H9 (cell line): ENCODE data around the gene NUBP1. TPM values are rescaled to one million over a fixed set of nuclear protein-coding genes. Genes with fewer than 3 reads are reported as not detected.

Experiments
- DNase-seq: peaks from one replicate; pipeline ENCODE4 v3.0.0-alpha.2; 2017
- H2AFZ ChIP-seq: one replicate; pipeline ENCODE4 v1.6.1; 2013; ENCODE audit warnings: mild to moderate bottlenecking, low read length, control low read depth, moderate library complexity
- H2AK5ac ChIP-seq: 2 replicates; pipeline ENCODE4 v1.6.1; 2013; ENCODE audit warnings: low read length, control low read depth, mixed read lengths; ENCODE audit not compliant: insufficient read length
- H2BK120ac ChIP-seq: one replicate; pipeline ENCODE4 v1.6.1; 2013; ENCODE audit warnings: low read depth, mild to moderate bottlenecking, low read length, control low read depth, inconsistent platforms; ENCODE audit not compliant: poor library complexity, severe bottlenecking
- H2BK12ac ChIP-seq: 2 replicates; pipeline ENCODE4 v1.6.1; 2013; ENCODE audit warnings: low read length, control low read depth, mixed read lengths, low read depth; ENCODE audit not compliant: insufficient read length
- H2BK15ac ChIP-seq: 2 replicates; pipeline ENCODE4 v1.6.1; 2013; ENCODE audit warnings: low read depth, low read length, control low read depth
- H2BK20ac ChIP-seq: one replicate; pipeline ENCODE4 v1.6.1; 2013; ENCODE audit warnings: low read depth, mild to moderate bottlenecking, low read length, control low read depth, inconsistent platforms; ENCODE audit not compliant: poor library complexity, severe bottlenecking
- H2BK5ac ChIP-seq: 2 replicates; pipeline ENCODE4 v1.6.1; 2013; ENCODE audit warnings: low read length, control low read depth, mixed read lengths; ENCODE audit not compliant: insufficient read length
- H3K14ac ChIP-seq: 2 replicates; pipeline ENCODE4 v1.6.1; 2013; ENCODE audit warnings: low read length, control low read depth; ENCODE audit not compliant: insufficient read depth
- H3K18ac ChIP-seq: 2 replicates; pipeline ENCODE4 v1.6.1; 2013; ENCODE audit warnings: low read depth, mild to moderate bottlenecking, mixed read lengths, low read length, control low read depth; ENCODE audit not compliant: insufficient read length
- H3K23ac ChIP-seq: 2 replicates; pipeline ENCODE4 v1.6.1; 2013; ENCODE audit warnings: low read length, control low read depth, mixed read lengths, low read depth; ENCODE audit not compliant: insufficient read length
- H3K23me2 ChIP-seq: 2 replicates; pipeline ENCODE4 v1.6.1; 2013; ENCODE audit warnings: low read depth, mild to moderate bottlenecking, mixed read lengths, low read length, control low read depth; ENCODE audit not compliant: insufficient read length, poor library complexity, severe bottlenecking
- H3K27ac ChIP-seq: 2 replicates; pipeline ENCODE4 v1.5.1; 2013; ENCODE audit warnings: low read length, control low read depth, mixed read lengths, low read depth; ENCODE audit not compliant: insufficient read length
- H3K27me3 ChIP-seq: 2 replicates; pipeline ENCODE4 v1.6.1; 2013; ENCODE audit warnings: low read length, control low read depth, inconsistent platforms; ENCODE audit not compliant: insufficient read depth
- H3K4ac ChIP-seq: 2 replicates; pipeline ENCODE4 v1.6.1; 2013; ENCODE audit warnings: low read depth, mild to moderate bottlenecking, control low read depth, inconsistent platforms, low read length, moderate library complexity
- H3K4me1 ChIP-seq: 2 replicates; pipeline ENCODE4 v1.6.1; 2013; ENCODE audit warnings: low read length, control low read depth, inconsistent platforms; ENCODE audit not compliant: insufficient read depth
- H3K4me2 ChIP-seq: 2 replicates; pipeline ENCODE4 v1.6.1; 2013; ENCODE audit warnings: low read length, control low read depth, mixed read lengths; ENCODE audit not compliant: insufficient read length, insufficient read depth
- H3K56ac ChIP-seq: 2 replicates; pipeline ENCODE4 v1.6.1; 2013; ENCODE audit warnings: low read depth, mild to moderate bottlenecking, mixed read lengths, low read length, control low read depth; ENCODE audit not compliant: insufficient read length
- H3K79me1 ChIP-seq: 2 replicates; pipeline ENCODE4 v1.6.1; 2013; ENCODE audit warnings: low read depth, mild to moderate bottlenecking, moderate library complexity, low read length, control low read depth, inconsistent platforms; ENCODE audit not compliant: insufficient read depth, poor library complexity, severe bottlenecking
- H3K79me2 ChIP-seq: 2 replicates; pipeline ENCODE4 v1.6.1; 2013; ENCODE audit warnings: low read length, control low read depth, inconsistent platforms; ENCODE audit not compliant: insufficient read depth
- H3K9ac ChIP-seq: 2 replicates; pipeline ENCODE4 v1.6.1; 2013; ENCODE audit warnings: low read length, control low read depth, mixed read lengths; ENCODE audit not compliant: insufficient read length; ENCODE audit errors: extremely low read depth
- H3K9me3 ChIP-seq: one replicate; pipeline ENCODE4 v1.6.1; 2013; ENCODE audit warnings: low read depth, low read length, inconsistent platforms; ENCODE audit not compliant: control insufficient read depth
- H3T11ph ChIP-seq: one replicate; pipeline ENCODE4 v1.6.1; 2013; ENCODE audit warnings: mild to moderate bottlenecking, low read length, control low read depth, inconsistent platforms
- H4K20me1 ChIP-seq: one replicate; pipeline ENCODE4 v1.6.1; 2013; ENCODE audit not compliant: control insufficient read depth, insufficient read length, insufficient read depth
- H4K5ac ChIP-seq: 2 replicates; pipeline ENCODE4 v1.6.1; 2013; ENCODE audit warnings: low read depth, mild to moderate bottlenecking, mixed read lengths, low read length, control low read depth; ENCODE audit not compliant: insufficient read length
- H4K8ac ChIP-seq: replicated peaks from 2 replicates; pipeline ENCODE4 v1.6.1; 2013; ENCODE audit warnings: low read length, control low read depth, mixed read lengths, low read depth; ENCODE audit not compliant: insufficient read length
- H4K91ac ChIP-seq: 2 replicates; pipeline ENCODE4 v1.6.1; 2013; ENCODE audit warnings: low read depth, mild to moderate bottlenecking, moderate library complexity, mixed read lengths, low read length, control low read depth; ENCODE audit not compliant: insufficient read length
- H3K27ac Mint-ChIP-seq, 3 experiments: 2 replicates in 2 of 3; 3 replicates in 1 of 3; pipeline ENCODE4 v1.8.0; 2020 to 2021; ENCODE audit warnings: mixed read lengths in 3 of 3, mild to moderate bottlenecking in 1 of 3, moderate library complexity in 1 of 3
- H3K27me3 Mint-ChIP-seq: 2 replicates; pipeline ENCODE4 v1.8.0; 2021; ENCODE audit warnings: low read depth, mild to moderate bottlenecking, moderate library complexity, mixed read lengths
- H3K36me3 Mint-ChIP-seq, 3 experiments: 2 replicates in 2 of 3; 3 replicates in 1 of 3; pipeline ENCODE4 v1.8.0; 2020 to 2021; ENCODE audit warnings: low read depth in 3 of 3, mixed read lengths in 3 of 3; ENCODE audit not compliant: insufficient read depth in 1 of 3
- H3K4me1 Mint-ChIP-seq, 2 experiments: 2 replicates each; pipeline ENCODE4 v1.8.0; 2020; ENCODE audit warnings: mixed read lengths in 2 of 2
- H3K4me3 Mint-ChIP-seq, 2 experiments: 2 replicates in 1 of 2; 3 replicates in 1 of 2; pipeline ENCODE4 v1.8.0; 2020 to 2021; ENCODE audit warnings: mild to moderate bottlenecking in 2 of 2, mixed read lengths in 2 of 2, moderate library complexity in 1 of 2
- H3K9me3 Mint-ChIP-seq, 2 experiments: 2 replicates in 1 of 2; 3 replicates in 1 of 2; pipeline ENCODE4 v1.8.0; 2020; ENCODE audit warnings: mild to moderate bottlenecking in 2 of 2, mixed read lengths in 2 of 2, moderate library complexity in 1 of 2
- CTCF ChIP-seq: fragments of 200-600 bp; sonication (generic); conservative IDR thresholded peaks from 3 replicates; pipeline ENCODE4 v1.8.0; 2021; ENCODE audit warnings: antibody characterized with exemption, mild to moderate bottlenecking
- WGBS: extraction: QIAGEN DNeasy Blood & Tissue Kit; methylation state at CpG from one replicate; pipeline ENCODE4 v1.1.7; 2013; ENCODE audit warnings: missing lambda C conversion rate, low lambda C conversion rate, mixed read lengths; ENCODE audit not compliant: insufficient read length; ENCODE audit errors: extremely low coverage; 5-methylcytosine and 5-hydroxymethylcytosine counted together
- total RNA-seq: library from RNA; stranded (reverse); gene quantifications from 2 replicates; pipeline ENCODE4 v1.2.1, GENCODE V29; 2021

Gene NUBP1
- total RNA-seq, 1 experiment from 2014 or later: 36.5 TPM

- WGBS: no CpG with 5 or more reads among the region's 8 CpGs
- Histone ChIP-seq H3K9me3 (no peaks in the 10 kb centered on the region), H2BK20ac (no peak overlapping the region), H3K79me2 (no peaks in the 10 kb centered on the region), H4K5ac (no peak overlapping the region), H3K27me3 (no peaks in the 10 kb centered on the region), H2BK12ac (no peak overlapping the region), H3K14ac (no peak overlapping the region), H3K4me2 (no peak overlapping the region), H2AK5ac (no peak overlapping the region), H3K56ac (no peak overlapping the region), H2BK5ac (no peak overlapping the region), H3K18ac (no peak overlapping the region), H2AFZ (no peak overlapping the region), H3T11ph (no peak overlapping the region), H3K27ac (no peak overlapping the region), H3K4ac (no peak overlapping the region), H4K8ac (no peak overlapping the region), H3K23me2 (no peaks in the 10 kb centered on the region), H3K79me1 (no peaks in the 10 kb centered on the region), H4K20me1 (no peaks in the 10 kb centered on the region), H2BK120ac (no peak overlapping the region), H2BK15ac (no peak overlapping the region), H4K91ac (no peak overlapping the region), H3K9ac (no peak overlapping the region), H3K23ac (no peak overlapping the region), H3K4me1 (no peaks in the 10 kb centered on the region)
- no peak for DNase-seq
- no peaks in the 10 kb centered on the region for H3K27me3 Mint-ChIP-seq
- H3K9me3 Mint-ChIP-seq: peaks cover 0 to 2% of the 10 kb centered on the region in 2 experiments; a peak in 1 of 5 replicates
- no peak for TF ChIP-seq CTCF
- H3K4me3 Mint-ChIP-seq: no peak overlapping the region; a peak in 1 of 5 replicates
- no peak overlapping the region for H3K27ac Mint-ChIP-seq
- no peaks in the 10 kb centered on the region for H3K4me1 Mint-ChIP-seq
- peaks cover 29 to 91% (median 61%) of the 10 kb centered on the region in 3 experiments; a peak in 6 of 7 replicates for H3K36me3 Mint-ChIP-seq
Measured at GRCh38 chr16:10761373-10761772, 17.7 kb downstream of the NUBP1 start.
